ENCODE data around the gene DDX42. TPM values are rescaled to one million over a fixed set of nuclear protein-coding genes. Genes with fewer than 3 reads are reported as not detected.

DDX42 gene
- total RNA-seq, 1 donor from 2014 or later, result 197 TPM

GRCh38 chr17:63780928-63781327 is 7.0 kb downstream of the DDX42 start:
- Mint-ChIP-seq H3K36me3 (peaks cover 11% of the 10 kb centered on the region), H3K4me3 (no peak overlapping the region), H3K9me3 (no peaks in the 10 kb centered on the region), H3K27me3 (ENCODE audit: low read depth) (no peaks in the 10 kb centered on the region), H3K4me1 (peaks cover 10% of the 10 kb centered on the region), H3K27ac (peak overlapping the region; percentile 1)
- TF ChIP-seq CTCF (IDR thresholded peaks at IDR 0.05; ENCODE audit: unreplicated experiment), result no peak
- no peak for DNase-seq (ENCODE audit: low spot score in 2 of 2, unreplicated experiment in 2 of 2)

- H3K27ac Mint-ChIP-seq, result no peak overlapping the region
These were observed 9.6 kb downstream of the DDX42 start for GRCh38 chr17:63783522-63783921.

GRCh38 chr17:63785556-63785955 is 11.6 kb downstream of the DDX42 start:
- no peak for TF ChIP-seq CTCF (IDR thresholded peaks at IDR 0.05; ENCODE audit: unreplicated experiment)
- H3K4me1 Mint-ChIP-seq, result no peaks in the 10 kb centered on the region
- H3K9me3 Mint-ChIP-seq, result no peaks in the 10 kb centered on the region
- no peaks in the 10 kb centered on the region for H3K27me3 Mint-ChIP-seq (ENCODE audit: low read depth)
- H3K27ac Mint-ChIP-seq, result no peak overlapping the region
- no peak for DNase-seq (ENCODE audit: low spot score in 2 of 2, unreplicated experiment in 2 of 2)
- H3K4me3 Mint-ChIP-seq, result no peak overlapping the region
- H3K36me3 Mint-ChIP-seq, result peaks cover 11% of the 10 kb centered on the region

More at GRCh38 chr17:63783522-63783921, 9.6 kb downstream of the DDX42 start:
- Mint-ChIP-seq H3K27me3 (ENCODE audit: low read depth) (no peaks in the 10 kb centered on the region), H3K4me3 (no peak overlapping the region), H3K4me1 (peaks cover 4% of the 10 kb centered on the region), H3K9me3 (no peaks in the 10 kb centered on the region), H3K36me3 (peaks cover 13% of the 10 kb centered on the region)
- no peak for TF ChIP-seq CTCF (IDR thresholded peaks at IDR 0.05; ENCODE audit: unreplicated experiment)
- no peak for DNase-seq (ENCODE audit: low spot score in 2 of 2, unreplicated experiment in 2 of 2)

GRCh38 chr17:63786117-63786516 is 12.1 kb downstream of the DDX42 start:
- no peak for TF ChIP-seq CTCF (IDR thresholded peaks at IDR 0.05; ENCODE audit: unreplicated experiment)
- no peak for DNase-seq (ENCODE audit: low spot score in 2 of 2, unreplicated experiment in 2 of 2)
- H3K9me3 Mint-ChIP-seq, result no peaks in the 10 kb centered on the region
- no peaks in the 10 kb centered on the region for H3K27me3 Mint-ChIP-seq (ENCODE audit: low read depth)
- H3K27ac Mint-ChIP-seq, result no peak overlapping the region
- no peaks in the 10 kb centered on the region for H3K4me1 Mint-ChIP-seq
- H3K4me3 Mint-ChIP-seq, result no peak overlapping the region
- peaks cover 11% of the 10 kb centered on the region for H3K36me3 Mint-ChIP-seq

GRCh38 chr17:63786971-63787711 is 13.2 kb downstream of the DDX42 start:
- Mint-ChIP-seq H3K9me3 (no peaks in the 10 kb centered on the region), H3K4me3 (no peak overlapping the region), H3K27me3 (ENCODE audit: low read depth) (no peaks in the 10 kb centered on the region), H3K4me1 (no peaks in the 10 kb centered on the region), H3K27ac (no peak overlapping the region), H3K36me3 (peaks cover 10% of the 10 kb centered on the region)
- no peak for TF ChIP-seq CTCF (IDR thresholded peaks at IDR 0.05; ENCODE audit: unreplicated experiment)
- DNase-seq (ENCODE audit: low spot score in 2 of 2, unreplicated experiment in 2 of 2), result no peak

All from mesothelial cell of epicardium (in vitro differentiated cells).